Amniotic epithelial cell (primary cell): ENCODE results near the gene EIF2S3B.

Source experiments
- DNase-seq: peaks from one replicate; pipeline ENCODE4 v3.0.0-alpha.2; 2010; ENCODE audit warnings: low read depth

Gene EIF2S3B

GRCh38 chr12:10554228-10554755, 48.6 kb downstream of the EIF2S3B start:
- DNase-seq = peak; percentile 4

GRCh38 chr12:10554756-10555481, 49.2 kb downstream of the EIF2S3B start:
- no peak for DNase-seq

GRCh38 chr12:10557329-10557728, 51.6 kb downstream of the EIF2S3B start:
- DNase-seq = no peak

GRCh38 chr12:10557766-10558165, 52.1 kb downstream of the EIF2S3B start:
- DNase-seq = no peak
